NCI-H2227 treated with DMSO at 0.1 percent for 48 hours (cell line): Measurements from ENCODE around the gene AQP2.
"Not testable (repeated sequence)": the region's sequence is repeated elsewhere in the genome, so short reads cannot be mapped to it uniquely, and the experiment has no call there.

Experiments
- DNase-seq: peaks from one replicate; lab custom pipeline; 2025; lab: John Stamatoyannopoulos, UW

The AQP2 gene

GRCh38 chr12:49987625-49988303 is 37.2 kb downstream of the AQP2 start:
- DNase-seq = no peak

GRCh38 chr12:49989400-49989799 is 38.9 kb downstream of the AQP2 start:
- not testable (repeated sequence) for DNase-seq

GRCh38 chr12:49990273-49990672 is 39.7 kb downstream of the AQP2 start:
- no peak for DNase-seq

- no peak for DNase-seq
These were observed 47.9 kb downstream of the AQP2 start for GRCh38 chr12:49998453-49998852.

GRCh38 chr12:50003595-50003994 is 53.1 kb downstream of the AQP2 start:
- no peak for DNase-seq

GRCh38 chr12:50004696-50005095 is 54.2 kb downstream of the AQP2 start:
- DNase-seq = no peak

GRCh38 chr12:50005175-50005574 is 54.6 kb downstream of the AQP2 start:
- no peak for DNase-seq

GRCh38 chr12:50006280-50006679 is 55.7 kb downstream of the AQP2 start:
- no peak for DNase-seq

- DNase-seq = no peak
These were observed 56.4 kb downstream of the AQP2 start for GRCh38 chr12:50006754-50007442.
